Measurements from ENCODE around the gene PLCB4. TPM values are rescaled to one million over a fixed set of nuclear protein-coding genes. Genes with fewer than 3 reads are reported as not detected.
A peak's percentile ranks its signal among the peaks of the same experiment; 100 is the strongest.

PLCB4 gene
- polyA plus RNA-seq, 3 donors: 11.6 to 15.1 (median 14.9) TPM

DNA sequence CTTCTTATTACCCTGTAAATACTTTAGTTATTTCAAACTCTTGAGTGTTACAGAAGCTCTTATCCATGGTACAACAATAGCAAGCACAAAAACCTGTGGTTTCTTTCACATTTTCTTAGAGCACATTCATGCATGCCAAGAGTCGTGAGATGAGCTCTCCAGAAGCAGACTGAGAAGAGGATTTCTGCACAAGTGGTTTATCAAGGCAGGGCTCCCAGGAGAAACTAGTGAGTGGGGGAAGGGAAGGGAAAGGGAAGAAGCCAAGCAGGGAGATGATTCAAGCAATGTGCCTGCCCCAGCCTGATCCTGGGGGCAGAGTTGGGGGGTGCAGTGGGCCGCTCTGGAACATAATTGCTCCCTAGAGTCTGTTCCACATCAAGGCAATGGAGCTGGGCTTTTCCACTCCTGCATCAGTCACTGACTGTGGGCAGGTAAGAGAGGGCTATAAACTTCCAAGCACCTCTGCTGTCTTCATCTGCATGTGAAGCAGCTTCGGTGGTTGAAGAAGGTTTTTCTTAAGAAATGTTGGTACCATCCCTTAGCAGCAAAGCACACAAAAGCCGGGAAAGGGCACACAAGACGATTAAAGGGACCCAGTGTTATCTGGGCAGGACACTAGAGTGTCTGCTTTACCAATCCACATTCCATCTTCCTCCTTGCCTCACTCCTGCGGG lies 152.1 kb downstream of the PLCB4 start:
- no peak for DNase-seq

DNA sequence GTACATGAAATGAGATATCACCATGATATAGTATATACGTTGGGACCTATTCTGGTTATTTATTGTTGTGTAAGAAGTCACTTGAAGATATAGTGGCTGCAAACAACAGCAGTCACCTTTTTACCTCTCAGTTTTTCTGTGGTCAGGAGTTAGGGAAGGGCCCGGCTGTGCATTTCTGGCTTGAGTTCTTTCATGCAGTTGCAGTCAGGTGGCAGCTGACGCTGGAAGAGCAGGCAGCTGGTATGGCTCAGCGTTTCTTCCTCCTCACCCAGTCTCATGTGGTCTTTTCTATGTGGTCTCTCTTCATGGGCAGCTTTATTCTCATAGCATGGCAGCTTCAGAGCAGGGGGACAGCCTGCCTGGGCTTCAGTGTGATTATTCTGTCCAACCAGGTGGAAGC lies 154.4 kb downstream of the PLCB4 start:
- DNase-seq: no peak

DNA sequence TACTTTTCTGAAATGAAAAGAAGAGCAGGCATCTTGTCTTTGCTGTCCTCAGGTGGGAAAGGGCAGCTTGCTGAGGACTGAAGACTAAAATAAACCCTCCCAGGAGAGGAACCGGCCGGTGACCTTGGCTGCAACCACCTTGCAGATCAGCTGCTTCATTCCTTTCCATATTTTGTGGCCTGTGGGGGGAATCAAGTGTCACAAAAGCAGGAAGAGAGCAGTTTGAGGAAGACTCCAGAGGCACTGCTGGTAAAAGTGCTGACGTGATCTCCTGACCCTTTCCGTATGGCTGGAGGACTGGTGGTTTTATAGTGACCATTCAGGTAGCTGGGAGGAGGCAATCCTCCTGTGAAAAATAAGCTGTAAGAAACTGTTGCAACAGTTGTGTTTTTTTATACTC lies 157.0 kb downstream of the PLCB4 start:
- no peak for DNase-seq

DNA sequence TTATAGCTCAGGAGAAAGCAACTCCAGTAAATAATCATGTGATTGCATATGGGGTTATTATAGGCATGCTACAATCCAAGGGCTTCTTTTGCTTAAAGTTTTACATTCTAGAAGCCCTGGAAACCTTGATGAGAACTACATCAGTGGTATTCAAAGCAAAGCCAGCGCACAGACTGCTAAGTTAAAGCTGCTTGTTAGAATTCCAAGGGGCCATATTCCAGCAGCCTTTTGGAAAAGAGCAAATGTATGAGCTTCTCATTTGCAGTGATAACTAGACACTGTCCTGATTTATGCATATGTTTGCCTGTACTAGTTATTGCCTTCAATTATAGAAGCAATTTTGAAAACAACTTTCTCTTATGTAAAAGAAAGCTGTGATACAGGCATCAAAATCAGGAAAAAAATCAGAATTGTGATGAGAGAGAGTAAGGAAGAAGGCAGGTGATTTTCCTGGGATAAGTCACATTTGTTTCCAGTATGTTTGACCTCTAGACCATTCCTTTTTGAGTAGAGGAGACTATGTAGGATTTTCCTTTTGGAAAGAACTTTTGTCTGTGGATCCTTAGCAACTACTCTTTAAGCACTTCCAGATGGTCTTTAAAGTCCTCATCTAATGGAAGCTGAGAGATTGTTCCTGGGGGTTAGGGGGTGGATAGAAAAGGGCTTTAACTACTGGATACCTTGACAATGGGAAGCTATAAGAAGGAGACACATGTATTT lies 159.2 kb downstream of the PLCB4 start:
- no peak for DNase-seq

DNA sequence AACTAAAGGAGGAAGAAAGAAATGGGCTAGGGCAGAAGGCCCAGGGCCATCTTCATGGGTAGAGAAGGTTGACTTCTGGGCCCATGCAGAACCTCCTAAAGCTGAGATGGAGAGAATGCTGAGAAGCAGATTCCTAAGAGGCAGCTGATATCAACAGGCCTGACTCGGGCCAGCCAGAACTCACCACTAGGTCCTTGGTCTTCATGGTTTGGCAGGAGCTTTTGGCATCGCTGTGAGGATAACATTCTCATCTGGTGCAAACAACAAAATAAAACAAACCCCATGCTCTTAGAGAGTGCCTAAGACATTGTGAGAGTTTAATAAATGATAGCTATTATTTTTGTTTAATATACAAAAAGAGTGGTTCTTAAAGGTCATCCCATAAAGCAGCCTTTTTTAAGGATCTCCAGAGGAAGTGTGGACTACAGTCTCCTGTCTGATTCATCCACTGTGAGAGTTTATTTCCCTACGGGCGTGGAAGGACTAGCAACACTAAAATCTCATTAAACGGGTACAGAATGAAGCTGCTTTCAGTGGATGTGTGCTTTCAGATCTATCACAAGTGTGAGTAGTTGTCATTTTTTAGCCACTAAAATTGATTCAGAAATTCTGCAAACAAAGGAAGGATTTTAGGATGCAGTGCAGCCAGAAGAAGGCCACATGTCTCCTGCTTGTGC lies 160.0 kb downstream of the PLCB4 start:
- DNase-seq: no peak

DNA sequence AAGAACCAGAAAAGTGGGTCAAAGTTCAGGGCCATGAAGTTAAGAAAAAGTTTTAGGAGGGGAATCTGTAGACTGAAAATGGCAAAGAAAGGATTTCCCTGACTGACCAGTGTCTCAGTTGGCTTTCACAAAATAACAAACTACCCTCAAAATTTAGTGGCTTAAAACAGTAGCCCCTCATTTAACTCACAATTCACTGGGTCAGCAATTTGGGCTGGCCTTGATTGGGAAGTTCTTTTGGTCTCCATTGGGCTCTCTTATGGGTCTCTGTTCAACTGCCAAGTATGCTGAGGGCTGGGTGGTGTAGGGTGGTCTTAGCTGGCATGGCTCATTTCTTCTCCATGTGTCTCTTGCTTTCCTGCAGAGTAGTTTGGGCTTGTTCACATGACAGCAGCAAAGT lies 161.5 kb downstream of the PLCB4 start:
- no peak for DNase-seq

DNA sequence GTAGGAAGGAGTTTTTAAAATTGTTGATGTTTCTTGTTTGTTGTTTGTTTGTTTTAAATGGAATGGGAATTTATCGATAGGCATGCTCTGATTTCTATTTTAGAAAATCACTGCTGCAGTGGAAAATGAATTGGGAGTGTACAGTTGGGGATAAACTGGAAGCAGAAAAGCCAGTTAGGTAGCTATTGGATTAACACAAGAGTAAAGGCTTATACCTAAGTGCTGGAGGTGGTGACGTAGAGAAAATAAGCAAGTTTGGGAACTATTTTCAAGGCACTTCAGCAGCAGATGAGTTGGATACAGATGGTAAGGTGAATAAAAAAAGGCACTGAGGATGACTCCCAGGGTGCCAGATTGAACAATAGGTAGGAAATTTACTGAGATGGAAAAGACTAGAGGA lies 164.9 kb downstream of the PLCB4 start:
- DNase-seq: no peak

DNA sequence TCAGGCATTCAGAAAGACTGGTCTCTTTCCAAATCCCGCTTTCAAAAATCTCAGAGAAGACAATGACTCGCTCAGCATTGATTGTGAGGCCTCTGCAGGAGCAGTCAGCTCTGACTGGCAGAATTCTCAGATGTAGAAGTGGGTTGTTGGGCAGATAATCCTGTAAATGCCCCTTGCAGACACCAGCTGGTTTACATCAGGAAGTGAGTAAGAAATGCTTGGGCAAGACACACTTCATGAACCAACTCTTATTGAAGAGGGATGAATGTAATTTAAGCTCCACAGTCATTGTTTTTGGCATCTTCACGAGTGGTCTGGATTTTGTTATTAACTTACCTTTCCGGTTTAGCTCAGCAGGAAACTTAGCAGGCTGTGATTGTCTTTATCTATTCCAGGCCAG lies 166.6 kb downstream of the PLCB4 start:
- no peak for DNase-seq

DNA sequence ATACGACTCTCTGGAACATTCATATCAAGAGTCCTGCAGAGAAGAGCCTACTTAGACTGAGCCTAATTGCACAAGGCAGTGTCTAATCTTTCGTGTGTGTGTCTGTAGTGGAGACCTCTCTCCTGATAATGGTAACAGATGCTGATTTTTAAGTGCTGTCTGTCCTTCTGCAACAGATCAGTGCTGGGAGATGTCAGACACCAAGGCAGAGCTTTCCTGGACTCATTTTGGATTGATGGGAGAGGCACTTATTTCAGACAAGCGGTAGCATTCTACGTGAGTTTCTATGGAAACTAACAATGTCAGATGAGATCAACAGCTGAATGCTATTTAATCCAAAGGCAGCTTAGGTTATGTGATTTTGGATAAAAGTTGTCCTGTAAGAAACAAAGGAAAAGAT lies 167.6 kb downstream of the PLCB4 start:
- DNase-seq: no peak

DNA sequence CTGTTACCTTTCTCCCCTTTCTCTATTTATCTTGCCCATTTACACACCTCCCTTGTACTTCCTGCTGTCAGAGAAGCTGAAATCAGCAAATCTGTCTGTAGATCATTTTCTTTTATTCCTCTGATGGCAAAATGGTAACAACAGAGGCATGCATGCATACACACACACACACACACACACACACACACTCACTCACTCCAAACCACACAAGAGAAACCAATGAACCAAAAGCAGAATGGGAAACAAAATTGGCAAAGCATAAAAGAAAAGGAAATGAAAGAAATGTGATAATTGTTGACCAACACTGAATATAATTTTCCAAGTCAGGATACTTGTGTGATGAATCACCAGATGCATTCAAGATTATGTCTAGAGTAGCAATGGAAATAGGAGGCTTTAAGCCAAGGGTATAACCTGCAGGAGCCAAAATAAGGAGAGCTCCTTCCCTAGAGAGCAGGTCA lies 172.4 kb downstream of the PLCB4 start:
- DNase-seq: no peak

DNA sequence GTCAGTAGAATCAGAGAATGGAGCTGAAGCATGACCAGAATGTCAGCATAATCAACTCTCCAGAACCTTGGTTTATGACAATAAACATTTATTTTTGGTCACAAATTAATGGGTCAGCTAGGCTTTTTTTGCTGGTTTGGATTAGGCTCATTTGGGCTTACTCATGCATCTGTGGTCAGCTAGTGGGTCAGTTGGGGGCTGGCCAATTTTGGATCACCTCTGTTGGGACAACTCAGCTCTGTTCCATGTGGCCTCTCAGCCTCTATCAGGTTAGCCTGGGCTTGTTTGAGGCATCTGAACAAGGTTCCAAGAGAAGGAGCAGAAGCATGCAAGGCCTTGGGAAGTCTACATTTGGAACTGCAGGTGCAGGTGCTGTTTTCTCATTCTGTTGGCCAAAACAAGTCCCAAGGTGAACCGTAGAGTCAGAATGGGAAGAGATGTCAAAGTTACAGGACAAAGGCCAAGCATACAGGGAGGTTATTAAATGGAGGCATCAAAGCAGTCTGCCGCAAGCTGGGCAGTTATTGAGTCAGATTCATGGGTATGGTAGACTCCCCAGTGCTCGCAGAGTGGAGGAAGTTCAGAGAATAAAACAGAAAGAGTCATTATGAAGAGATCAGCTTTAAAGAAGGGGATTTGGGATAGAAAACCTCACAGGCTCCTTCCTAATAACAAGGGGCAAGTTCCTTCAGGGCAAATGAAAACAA lies 173.0 kb downstream of the PLCB4 start:
- no peak for DNase-seq

DNA sequence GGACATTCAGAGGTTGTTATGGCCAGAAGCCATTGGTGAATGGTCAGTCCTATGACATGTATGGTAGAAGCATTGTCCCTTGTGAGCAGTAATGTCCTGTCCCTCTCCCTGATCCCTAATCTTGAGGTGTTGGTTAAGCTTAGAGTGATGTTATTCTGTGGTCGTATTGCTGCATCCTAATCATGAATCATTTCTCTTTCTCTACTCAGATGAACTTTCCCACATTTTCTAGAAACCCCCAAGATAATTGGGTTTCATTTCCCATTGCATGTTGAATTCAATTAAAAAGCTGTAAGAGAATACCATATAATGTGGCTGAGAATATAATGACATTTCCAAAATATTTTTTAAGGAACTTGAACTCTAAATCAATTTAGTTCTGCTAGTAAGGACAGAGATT lies 175.1 kb downstream of the PLCB4 start:
- DNase-seq: no peak

DNA sequence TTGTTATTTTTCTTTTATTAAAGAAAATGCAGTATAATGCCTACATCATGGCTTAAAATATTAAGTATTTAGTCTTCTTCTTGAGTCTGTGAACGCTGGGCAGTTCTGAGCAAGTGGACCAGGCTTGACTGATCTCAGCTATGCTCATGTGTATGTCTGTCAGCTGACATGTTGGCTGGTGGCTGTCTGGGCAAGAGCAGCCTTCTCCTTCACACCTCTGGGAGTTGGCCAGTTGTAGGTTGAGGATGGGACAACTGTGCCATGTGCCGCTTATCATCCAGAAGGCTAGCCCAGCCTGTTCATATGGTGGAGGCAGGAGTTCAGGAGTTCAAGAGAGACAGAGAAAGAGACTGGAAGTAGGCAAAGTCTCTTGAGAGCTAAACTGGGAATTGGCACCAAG lies 175.9 kb downstream of the PLCB4 start:
- DNase-seq: no peak

DNA sequence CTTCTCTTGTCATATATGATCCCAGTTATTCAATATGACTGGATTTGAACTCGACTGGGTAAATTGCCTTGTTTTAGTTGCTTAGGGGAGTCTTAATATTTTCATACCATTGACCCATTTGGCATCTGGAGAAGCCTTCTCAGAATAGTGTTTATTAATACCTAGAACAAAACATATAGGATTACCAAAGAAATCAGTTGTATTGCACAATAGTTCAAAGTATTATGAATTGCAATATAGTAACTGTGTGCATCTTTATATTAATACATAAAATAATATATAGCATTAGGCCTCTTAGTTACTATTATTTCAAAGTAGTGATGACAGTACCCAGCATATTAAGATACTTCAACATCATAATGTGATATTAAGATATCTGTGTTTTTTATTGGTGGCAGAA lies 177.8 kb downstream of the PLCB4 start:
- no peak for DNase-seq

DNA sequence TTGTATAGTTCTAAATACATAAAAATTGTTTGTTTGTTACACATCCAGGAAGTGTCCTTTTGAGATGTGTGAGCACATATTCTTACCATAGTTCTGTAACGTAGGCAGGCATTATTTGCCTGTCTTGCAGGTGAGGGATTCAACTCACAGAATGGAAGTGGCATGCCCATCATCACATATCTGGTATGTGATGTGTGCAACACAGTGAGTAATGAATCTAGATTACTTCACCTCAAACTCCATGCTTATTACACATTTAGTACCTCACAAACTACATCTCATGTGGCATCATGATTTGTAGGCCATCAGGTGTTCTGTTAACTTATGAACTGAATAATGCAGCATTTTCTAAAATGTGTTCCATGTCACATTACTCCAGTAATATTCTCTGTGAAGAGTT lies 181.6 kb downstream of the PLCB4 start:
- DNase-seq: no peak

DNA sequence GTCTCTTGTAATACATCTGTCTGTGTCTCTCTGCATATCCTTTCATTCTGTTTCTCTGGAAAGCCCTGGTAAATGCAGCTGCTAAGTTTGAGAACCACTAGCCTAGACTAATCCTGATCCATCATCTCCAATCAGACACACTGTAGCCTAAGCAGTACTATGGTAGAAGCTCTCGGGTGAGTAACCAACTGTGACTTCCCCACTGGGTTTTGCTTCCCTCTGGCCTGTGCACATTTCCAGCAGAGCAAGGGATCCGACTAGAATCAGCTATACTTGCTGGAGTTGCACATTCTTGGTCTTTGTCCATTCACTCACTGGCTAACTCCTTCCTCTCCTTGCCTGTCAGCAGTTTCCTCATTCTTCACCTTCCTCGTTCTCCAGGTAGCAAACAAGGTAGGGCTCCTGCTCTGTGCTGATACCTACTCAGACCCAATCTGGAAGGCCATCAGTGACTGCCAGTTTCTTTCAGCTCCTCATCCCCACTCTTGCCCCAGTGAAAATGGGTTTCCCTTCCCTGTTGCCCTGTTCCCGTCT lies 184.2 kb downstream of the PLCB4 start:
- DNase-seq: no peak

DNA sequence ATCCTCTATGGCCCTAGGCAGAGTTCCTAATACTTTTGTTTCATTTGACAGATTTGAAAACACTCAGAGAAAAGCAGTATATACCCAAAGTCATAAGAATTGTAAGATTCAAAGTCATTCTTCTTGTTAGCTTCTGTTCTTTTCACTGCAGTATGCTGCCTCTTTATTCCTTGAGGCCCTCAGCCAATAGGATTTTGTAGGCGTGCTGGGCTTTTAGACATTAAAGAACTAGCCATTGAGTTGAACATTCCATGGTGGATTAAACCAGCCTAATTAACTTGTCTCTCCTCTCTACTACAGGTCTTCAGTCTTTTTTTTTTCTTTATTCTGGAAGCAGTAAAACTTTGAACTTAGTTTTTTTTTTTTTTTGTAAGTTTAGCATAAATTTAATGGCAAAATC lies 186.3 kb downstream of the PLCB4 start:
- DNase-seq: no peak

DNA sequence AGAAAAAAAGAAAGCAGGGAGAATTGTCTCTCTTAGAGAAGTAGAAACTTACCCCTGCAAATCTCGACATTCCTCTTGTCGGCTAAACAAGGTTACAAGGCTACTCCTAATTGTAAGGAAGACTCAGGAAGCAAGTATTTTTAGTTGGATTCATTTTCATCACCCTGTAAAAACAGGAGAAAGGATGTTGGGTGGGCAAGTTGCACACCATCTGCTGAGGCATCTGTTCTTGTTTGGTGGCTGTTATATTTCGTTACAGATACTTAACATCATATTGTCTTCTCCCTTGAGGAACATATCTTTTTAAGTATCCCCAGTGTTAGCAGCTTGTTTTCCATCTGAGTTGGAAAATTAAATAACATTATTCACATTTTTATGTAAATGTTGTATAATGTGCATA lies 187.5 kb downstream of the PLCB4 start:
- no peak for DNase-seq

DNA sequence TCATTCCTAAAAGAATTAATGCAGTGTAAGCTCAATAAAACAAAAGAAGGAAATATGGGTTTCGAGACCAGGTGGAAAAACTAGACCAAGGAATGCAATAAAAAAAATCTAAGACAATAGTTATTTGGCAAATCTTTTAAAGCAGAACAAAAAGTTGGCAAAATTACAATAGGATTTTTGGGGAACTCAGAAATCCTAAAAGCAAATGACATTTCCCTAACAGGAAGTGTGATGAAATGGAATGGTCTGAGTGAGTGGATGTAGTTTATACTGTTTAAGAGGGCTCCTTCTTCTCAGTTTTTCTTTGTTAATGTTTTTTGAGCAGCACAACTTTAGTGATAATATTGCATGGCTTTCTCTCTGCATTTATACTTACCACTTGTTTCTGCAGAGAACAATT lies 190.0 kb downstream of the PLCB4 start:
- DNase-seq: no peak

DNA sequence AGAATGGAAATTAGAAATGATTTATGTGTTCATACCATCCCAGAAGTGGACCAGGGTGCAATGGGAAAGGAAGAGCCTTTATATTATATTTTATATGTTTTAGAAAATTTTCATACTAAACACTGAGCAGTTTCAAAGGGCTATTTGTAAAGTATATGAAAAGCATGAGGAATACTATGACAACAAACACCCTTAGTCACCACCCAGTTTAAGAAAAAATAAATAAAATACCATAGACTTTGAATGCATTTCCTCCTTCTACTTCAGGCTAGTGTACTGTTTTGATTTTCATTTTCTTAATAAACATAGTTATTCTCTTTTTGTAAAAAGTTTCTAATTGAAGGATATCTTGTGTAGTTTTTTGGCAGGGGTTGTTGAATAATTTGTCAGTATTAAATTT lies 191.1 kb downstream of the PLCB4 start:
- DNase-seq: no peak

DNA sequence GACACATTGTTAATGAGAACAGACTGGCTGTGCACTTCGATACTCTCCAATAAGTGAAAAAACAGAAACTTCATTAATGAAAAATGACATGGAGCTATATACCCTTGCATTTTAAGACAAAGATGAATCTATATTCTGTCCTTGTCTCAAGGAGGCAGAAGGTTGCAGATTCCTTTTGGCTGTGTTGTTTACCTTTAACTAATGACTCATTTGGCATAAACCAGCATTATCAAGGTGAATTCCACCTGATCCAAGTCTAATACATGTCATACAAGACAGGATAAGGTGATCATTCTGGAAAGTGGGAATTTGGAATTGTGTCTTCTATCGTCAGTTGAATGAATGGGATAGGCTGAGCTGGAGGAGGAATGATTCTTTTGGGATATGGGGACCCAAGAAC lies 192.9 kb downstream of the PLCB4 start:
- DNase-seq: no peak

DNA sequence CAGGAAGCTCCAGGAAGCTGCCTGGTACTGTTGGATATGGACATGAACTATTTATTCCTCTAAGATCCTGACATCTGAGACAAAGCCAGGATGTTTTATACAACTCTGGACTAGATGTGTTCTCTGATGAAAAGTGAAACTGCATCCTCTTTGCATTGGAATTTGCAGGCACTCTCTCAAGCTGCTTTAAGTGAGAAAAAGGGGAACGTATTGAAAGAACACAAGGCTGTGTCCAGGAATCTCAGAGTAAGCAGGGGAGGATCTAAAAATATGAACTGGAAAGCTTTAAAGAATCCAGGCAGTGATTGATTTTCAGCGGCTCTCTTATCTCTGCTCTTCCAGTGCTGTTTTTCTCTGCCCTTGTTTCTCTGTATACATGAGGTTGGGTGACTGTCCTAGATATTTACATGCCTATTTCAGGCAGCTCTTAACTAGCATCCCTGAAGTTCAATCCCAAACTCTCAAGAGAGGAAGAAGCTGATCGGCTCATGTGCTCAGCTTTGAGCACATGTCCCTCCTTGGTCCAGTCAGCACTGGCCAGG lies 193.8 kb downstream of the PLCB4 start:
- DNase-seq: peak; percentile 19
